NT2/D1 (cell line): ENCODE measurements around the gene CCDC152.

ENCODE experiments used
- SUZ12 ChIP-seq: IDR thresholded peaks from 2 replicates; pipeline ENCODE4 v1.6.1; 2011; ENCODE audit not compliant: insufficient read length, insufficient read depth; ENCODE audit errors: extremely low read depth
- YY1 ChIP-seq: IDR thresholded peaks from 2 replicates; pipeline ENCODE4 v1.6.1; 2011; ENCODE audit not compliant: insufficient read length, insufficient read depth
- ZNF274 ChIP-seq: IDR thresholded peaks from 2 replicates; pipeline ENCODE4 v1.6.1; 2011; ENCODE audit warnings: mild to moderate bottlenecking, low read depth, low read length

DNA sequence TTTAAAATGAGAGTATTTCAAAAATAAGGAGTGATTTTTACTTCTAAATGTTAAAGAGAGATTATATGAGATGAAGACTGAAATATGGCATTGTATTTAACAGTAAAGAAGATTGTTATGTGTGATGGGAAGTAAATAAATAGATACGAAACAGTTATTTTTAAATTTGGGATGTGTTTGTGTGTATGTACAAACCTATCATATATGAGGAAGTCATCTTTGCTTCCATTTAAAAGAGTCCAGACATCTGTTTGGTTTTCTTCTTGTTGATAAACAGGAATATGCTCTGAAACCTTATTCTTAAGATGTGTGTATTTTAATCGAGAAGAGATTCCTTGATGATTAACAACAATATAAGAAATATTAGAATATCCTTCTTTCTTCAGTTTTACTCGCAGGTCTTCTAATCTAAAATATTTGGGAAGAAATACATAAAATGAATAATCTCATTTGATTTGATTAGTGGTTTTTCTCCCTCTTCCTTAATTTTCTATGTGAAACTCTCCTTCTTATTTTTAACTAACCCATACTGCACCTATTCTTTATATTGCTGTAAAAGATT, 50.2 kb downstream of the CCDC152 start:
- TF ChIP-seq ZNF274 (no peak), YY1 (no peak), SUZ12 (no peak)
